ENCODE results near the gene PTPA.

PTPA gene

DNA sequence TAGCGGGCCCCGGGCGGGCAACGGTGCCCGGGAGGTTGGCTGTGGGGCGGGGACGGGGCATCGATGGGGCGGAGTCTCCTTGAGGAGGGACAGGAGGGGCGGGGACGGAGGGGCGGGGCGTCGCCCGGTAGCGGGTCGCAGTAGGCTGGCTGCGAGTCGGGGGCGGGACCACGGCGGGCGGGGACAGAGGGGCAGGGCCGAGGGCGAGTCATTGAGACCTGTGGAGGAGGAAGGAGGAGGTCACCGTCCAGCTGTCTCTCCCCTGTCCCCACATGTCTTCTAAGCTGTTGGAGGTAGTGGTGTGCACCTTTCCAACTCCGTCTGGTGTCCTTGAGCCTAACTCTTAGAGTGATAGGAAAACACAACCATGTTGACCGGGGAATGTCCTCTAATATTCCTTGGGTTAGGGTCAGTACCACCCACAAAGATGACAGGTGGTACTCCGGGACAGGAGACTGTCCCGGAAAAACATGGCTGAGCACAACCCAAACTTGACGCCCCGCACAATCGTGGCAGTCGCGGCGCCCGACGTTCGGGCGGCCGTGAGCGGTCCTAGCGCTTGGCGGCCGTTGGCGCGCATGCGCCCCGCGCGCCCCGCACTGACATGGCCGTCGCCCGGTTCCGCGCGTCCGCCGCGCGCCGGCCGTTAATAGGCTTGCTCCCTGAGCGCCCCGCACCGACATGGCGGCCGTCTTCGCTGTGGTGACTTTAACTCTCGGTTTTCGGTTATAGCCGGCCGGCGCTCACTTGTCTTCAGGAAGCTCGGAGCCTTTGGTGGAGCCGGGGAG is at the start of gene PTPA, which contains the start of gene CRAT:
PTPA (plus strand) TSS at position 676 of the 788 bp plus-strand sequence. CDS start 186 bp downstream, outside the sequence.
CRAT (minus strand) TSS at position 54 of the 788 bp plus-strand sequence. CDS start 284 bp downstream, outside the sequence.
- peak; percentile 91 for DNase-seq

DNA sequence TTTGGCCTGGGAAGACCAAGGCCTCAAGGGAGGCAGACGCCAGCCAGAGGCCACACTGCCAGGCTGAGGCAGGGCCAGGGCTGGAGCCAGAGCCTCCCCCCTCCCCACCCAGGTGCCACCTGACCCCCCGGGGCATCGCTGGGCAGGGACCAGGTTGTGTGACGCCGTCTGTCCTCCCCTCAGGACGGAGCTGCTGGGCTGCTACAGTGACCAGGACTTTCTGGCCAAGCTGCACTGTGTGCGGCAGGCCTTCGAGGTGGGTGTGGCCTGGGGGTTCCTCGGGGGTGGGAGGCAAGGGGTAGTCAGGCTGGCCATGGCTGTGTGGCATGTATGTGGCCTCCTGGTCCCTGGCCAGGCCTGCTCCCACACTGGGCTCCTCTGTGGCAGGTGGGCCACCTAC is 48.2 kb upstream of the PTPA start:
- no peak for DNase-seq

DNA sequence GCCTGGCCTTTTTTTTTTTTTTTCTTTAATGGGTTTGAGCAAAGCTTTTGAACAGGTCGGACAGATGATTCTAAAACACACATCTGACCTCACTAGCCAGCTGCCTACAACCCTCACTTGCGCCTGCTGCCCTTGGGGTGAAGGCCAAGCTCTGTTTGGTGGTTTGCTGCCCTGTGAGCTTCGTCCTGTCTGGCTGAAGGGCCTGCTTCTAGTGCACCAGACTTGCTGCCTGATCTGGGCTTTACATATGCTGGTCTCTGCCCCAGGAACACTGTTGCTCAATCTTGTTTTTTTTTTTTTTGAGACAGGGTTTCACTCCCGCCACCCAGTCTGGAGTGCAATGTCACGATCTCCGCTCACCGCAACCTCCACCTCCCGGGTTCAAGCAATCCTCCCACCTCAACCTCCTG is 46.7 kb upstream of the PTPA start:
- DNase-seq: no peak

DNA sequence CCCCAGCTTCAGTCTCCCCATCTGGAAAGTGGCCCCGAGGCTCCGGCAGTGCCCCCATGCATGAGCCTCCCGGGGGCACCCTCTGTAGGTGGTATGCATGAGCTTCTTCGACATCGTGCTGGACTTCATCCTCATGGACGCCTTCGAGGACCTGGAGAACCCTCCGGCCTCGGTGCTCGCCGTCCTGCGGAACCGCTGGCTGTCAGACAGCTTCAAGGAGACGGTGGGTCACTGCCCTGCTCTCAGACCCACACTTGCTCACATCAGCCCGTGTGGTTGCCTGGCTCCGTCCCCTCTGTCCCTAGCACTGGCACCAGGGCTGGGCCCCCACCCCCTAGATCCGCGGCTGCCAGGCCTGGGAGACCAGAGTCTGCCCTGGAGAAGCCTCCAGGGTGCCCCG is 43.1 kb upstream of the PTPA start:
- no peak for DNase-seq

DNA sequence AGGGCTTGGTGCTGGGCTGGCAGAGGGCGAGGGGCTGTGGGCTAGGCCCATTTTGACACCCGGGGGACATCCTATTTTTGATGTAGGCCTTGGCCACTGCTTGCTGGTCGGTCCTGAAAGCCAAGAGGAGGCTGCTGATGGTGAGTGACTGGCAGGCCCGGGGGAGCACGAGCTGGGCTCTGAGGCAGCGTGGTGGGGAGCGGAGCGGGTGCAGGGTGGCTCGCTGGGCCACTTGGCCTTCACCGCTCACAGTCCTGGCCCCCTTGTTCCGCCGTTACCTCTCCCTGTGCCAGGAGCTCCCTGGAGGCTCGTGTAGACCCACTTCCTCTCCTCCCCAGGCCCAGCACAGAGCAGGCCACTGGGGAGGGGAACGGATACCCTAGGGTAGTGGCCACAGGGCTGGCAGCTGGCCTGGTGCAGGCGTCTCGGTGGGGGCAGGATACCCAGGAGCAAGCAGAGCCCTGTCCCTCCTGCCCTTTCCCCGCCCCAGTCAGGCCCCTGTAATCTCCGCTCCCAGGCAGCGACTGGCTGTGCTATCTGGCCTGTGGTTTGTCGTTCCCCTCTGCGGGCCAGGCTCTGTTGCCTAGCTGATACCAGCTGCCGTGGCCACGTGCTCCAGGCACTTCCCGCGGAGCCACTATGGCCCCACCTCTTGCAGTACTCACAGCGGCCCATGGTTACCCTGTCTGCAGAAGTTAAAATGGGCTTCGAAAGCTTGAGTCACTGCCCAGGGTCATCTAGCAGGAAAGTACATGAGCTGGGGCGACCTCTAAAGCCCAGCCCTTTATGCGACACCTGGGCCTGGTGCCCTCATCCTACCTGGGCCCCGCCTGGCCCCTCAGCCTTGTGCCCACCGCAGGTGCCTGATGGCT is 42.0 kb upstream of the PTPA start:
- no peak for DNase-seq

DNA sequence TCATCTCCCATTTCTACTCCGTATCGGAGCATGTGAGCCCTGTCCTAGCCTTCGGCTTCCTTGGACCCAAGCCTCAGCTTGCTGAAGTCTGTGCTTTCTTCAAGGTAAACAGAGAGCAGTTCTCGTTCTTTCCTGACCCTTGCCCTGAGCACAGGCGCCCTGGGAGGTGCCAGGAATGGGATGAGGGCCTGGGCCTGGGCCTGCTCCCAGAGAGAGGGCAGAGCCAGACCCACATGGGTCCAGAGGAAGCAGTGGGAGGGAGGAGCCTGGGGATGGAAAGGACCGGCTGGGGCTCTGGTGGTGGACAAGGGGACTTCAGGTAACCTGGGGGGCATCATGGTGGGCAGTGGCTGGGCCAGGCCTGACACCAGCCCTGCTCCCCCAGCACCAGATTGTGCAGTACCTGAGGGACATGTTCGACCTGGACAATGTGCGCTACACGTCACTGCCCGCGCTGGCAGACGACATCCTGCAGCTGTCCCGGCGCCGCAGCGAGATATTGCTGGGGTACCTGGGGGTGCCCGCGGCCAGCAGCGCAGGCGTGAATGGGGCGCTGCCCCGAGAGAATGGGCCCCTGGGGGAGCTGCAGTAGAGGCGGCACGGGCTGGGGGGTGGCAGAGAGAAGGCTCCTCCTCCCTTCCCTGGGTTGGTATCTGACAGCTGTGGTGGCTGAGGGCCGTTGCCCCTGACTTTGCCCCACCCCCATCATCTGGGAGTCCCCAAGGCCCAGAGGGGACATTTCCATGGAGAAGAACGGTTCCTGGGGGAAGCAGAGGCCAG is 41.2 kb upstream of the PTPA start:
- DNase-seq: no peak

DNA sequence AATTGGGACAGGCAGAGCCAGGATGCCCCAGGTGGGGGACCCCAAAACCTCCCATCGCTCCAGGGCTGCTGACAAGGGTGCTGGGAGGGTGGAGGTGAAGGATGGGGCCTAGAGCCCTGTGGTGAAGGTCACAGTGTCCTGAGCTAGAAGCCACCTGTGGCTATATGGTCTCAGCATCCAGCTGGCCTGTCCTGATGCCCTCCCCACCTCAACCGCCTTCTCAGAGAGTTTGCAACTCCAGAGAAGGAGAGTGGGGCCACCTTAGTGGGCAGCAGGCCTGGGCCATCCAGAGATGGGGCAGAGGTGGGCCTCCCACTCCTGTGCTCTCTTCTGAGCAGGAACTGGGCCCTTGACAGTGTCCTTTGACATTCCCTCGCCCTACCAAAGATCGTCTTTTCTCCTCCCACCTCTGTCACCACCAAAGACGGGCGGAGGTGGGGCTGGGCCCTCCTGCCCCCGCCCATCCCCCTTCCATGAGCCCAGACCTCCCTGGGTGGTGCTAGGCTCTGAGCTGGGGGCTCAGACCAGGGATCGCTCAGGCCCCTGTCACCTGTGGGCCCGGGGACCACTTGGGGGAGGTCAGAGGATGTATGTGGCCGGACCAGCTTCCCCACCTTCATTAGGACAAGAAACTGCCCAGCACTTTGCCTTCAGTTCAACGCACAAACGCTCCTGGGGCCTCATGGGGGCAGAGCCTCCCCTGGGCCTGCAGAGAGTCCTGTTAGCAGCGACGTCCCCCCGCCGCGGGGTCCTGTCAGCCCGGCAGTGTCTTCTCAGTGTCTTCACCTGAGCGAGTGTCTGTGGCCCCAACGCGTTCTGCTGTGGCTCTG is 40.3 kb upstream of the PTPA start:
- DNase-seq: no peak

DNA sequence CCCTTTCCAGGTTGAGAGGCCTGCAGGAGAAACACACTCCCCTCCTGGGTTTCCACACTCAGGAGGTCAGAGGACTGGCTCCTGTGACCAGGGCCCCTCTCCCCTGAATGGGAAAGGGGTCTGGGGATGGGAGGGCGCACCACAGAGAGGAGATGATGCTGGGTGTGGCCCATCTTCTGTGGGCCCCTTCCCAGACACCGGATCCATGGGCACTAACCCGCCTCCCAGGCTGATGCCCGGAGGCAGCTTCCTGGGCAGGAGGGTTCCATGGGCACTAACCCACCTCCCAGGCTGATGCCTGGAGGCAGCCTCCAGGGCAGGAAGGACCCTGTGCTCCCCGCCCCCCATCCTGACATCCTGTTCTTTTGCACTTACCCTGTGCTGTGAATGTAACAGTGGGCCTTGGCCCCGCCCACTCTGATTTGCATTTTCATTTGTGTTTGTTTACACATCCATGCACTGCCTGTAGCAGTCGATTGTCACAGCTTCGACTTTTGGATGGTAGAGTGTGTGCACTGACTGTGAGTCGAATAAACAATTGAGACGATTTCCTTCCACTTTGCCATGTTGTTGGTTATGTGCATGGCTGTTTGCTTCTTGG is 39.6 kb upstream of the PTPA start:
- no peak for DNase-seq

DNA sequence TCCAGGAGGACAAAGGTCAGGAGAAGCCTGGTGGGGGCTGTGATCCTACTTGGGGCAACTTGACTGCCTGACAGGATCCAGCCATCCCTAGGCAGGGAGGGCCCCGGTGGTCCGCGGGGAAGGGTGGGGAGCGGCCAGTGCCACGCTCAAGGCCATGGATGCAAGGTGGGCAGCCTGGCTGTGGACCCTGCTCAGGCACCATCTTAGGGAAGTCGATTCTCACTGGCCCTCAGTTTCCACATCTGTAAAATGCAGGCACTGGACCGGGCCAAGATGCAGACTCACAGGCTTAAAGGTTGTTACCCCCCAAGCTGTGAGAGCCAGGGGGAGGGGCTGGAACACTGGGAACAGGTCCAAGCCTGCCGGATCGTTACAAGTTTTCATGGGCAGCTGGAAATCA is 39.0 kb upstream of the PTPA start:
- no peak for DNase-seq

DNA sequence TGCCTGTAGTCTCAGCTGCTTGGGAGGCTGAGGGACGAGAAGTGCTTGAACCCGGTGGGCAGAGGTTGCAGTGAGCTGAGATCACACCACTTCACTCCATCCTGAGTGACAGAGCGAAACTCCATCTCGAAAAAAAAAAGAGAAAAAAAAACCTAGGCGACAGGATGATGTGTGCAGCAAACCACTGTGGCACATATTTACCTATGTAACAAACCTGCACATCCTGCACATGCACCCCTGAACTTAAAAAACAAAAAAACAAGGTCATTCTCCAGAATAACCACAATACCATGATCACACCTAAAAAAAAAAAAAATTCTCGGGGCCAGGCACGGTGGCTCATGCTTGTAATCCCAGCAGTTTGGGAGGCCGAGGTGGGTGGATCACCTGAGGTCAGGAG is 37.8 kb upstream of the PTPA start:
- DNase-seq: no peak

DNA sequence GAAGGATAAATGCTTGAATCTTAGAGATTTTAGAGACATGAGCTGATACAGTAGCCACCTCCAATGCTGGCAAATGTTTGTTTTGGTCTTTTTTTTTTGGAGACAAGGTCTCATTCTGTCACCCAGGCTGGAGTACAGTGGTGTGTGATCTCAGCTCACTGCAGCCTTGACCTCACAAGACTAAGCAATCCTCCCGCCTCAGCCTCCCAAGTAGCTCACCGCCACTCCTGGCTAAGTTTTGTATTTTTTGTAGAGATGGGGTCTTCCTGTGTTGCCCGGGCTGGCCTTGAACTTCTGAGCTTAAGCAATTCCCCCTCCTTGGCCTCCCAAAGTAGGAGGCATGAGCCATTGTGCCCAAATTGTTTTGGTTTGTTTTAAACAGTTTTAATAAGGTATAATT is 37.1 kb upstream of the PTPA start:
- DNase-seq: no peak

DNA sequence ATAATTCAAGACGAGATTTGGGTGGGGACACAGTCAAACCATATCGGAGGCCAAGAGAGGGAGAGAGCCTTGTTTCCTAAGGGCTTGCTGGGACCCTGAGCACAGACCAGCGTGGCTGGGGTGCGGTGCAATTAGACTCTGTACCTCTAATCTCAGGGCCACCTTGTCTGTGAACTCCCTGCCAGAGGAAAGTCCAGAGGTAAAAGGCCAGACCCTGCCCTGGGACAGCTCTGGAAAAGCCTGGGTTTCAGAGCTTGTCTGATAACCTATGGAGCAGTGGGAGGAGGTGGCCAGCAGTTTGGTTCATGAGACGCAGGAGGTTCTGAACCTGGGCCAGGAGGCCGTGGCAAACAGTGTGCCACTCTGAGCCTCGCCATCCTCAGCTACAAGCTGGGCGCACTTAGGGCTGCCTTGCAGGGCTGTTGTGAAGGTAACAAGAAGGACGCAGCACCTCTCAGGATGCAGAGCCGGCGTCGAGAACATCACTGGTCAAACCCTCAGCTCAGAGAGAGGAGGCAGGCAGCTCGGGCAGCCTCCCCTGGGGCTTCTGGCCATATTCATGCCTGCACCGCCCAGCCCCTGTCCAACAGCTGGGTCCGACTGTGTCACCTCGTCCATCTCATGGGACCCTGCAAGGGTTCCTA is 35.1 kb upstream of the PTPA start:
- DNase-seq: no peak

DNA sequence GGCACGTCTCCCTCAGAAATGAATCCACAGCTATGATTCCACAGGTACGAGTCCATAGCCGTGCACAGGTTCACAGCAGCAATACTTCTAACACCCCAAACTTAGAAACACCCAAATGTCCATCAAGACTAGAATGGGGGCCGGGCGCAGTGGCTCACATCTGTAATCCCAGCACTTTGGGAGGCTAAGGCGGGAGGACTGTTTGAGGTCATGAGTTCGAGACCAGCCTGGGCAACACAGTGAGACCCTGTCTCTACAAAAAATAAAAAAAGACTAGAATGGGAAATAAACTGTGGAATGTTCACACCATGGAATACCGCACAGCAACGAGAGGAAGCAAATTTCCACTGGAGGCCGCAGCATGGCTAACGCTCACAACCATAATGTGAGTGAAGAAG is 34.6 kb upstream of the PTPA start:
- DNase-seq: no peak

DNA sequence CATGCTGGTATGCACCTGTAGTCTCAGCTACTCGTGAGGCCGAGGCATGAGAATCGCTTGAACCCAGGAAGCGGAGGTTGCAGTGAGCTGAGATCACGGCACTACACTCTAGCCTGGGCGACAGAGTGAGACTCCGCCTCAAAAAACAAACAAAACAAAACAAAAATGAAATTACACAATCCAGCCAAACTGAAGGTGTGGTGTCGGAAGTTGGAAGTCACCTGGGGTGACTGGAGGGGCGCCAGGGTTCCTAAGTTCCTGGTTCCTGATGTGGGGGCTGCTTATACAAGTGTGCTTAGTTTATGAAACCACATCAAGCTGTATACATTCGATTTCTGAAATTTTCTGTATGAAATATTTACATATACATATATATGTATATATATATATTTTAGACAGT is 34.0 kb upstream of the PTPA start:
- no peak for DNase-seq

DNA sequence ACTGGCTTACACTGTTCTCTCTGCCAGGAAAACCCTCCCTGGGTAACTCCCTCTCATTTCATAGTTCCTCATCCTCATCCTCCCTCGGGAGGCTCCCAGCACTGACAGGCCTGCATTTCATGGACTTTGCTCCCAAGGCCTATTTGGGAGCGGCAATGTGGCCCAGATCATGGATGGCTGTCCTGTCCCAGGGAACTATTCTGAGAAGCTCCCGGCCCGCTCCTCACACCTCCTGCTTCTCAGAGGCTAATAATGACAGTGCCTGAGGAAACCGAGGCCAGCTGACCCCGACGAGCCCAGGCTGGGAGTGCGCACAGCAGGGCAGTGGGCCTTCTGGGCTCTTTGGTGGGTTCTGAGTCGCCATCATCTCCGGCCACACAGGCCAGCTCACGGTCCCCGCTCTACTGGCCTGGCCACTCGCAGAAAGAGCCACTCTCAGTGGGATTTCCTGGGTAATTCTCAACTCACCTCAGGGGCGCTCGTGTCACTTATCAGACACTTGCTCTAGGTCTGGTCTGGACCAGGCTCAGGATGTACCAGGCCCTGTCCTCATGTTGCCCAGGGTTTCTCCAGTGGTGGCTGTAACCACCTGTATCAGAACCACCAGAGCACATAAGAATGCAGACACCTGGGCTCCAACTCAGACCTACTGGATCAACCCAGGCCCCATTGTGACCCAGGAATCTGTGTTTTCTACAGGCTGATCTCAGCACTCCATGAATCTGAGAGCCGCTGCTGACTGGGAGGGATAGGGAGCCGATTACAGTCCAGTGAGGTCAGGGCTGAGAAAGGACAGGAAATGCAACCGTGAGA is 32.3 kb upstream of the PTPA start:
- DNase-seq: no peak

DNA sequence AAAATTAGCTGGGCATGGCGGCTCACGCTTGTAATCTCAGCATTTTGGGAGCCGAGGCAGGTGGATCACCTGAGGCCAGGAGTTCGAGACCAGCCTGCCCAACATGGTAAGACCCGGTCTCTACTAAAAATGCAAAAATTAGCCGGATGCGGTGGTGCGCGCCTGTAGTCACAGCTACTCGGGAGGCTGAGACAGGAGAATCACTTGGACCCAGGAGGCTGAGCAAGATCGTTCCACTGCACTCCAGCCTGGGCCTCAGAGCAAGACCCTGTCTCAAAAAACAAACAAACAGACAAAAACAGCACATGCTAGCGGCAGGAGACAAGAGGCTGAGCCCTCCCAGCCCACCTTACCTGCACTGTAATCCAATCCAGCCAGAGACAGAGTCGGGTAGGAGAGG is 31.4 kb upstream of the PTPA start:
- DNase-seq: no peak

DNA sequence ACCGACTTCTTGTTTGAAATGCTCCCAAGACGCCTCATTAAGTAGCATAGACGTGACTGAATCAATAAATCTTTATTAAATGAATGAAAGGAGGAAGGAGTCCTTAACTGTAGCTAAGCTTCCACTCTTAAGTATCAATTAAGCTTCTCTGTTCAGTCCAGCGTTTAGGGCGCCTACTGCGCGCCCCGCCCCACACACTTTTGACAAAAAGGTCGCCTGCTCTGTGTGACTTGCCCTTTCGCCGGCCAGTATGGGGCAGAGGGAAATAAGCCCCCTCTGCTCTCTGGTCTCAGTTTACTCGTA is 31.0 kb upstream of the PTPA start:
- DNase-seq: no peak

DNA sequence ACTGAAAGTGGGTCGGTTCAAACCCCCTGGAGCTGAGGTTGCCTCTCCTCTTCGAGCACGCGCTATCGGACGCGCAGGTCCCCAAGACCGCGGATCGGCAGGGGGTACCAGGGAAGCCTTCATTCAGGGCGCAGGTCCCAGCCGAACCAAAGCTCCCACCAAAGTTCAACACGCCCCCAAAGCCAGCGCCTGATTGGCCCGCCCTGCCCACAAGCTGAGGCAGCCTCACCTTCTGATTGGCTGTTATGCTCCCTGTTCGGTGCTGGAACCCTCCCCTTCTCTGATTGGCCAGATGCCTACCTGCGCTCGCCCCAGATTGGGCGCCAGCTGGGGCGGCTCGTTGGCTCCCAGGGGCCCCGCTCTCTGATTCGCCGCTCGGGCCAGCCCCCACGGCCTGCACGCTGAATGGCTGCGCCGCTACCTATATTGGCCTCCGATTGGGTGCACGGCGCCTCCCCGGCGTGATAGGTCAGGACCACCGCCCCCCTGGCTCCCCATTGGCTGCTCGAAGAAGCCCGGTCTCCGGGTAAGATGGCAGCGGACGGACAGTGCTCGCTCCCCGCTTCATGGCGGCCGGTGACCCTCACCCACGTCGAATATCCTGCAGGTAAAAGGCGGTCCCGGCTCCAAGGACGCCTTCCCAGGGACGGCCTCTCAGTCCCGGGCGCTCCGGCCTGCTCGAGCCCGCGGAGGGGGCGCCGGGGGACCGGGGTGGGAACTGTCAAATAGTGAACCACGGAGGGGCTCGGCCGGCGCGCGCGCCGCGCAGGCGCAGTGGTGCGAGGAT is 30.4 kb upstream of the PTPA start, which contains the start of gene DOLPP1:
DOLPP1 (plus strand) TSS at position 511 of the 787 bp plus-strand sequence; CDS start at position 532, 21 bp downstream.
- peak; percentile 100 for DNase-seq

DNA sequence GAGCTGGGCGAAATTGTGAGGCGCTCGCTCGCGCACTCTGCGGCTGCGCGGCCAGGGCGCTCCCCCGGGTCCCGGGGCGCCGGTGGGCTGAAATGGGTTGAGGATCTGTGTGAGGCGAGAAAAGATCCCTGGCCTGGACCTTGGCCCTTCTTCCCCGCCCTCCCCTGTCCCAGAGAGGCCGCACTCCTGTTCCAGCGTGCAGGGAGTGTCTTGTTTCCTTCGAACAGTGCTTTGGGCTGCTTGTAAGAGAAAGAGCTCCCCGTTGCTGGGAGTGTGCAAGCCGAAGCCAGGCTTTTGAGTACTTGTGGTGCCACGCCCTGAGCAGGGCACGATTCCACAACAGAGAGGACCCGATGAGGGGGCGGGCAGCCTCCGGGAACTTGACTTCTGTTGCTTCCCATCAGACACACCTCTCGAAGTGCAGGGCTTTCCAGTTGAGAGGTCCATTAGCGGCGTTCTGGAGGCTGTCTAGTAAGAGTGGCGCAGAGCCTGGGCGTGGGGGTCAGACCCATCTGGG is 29.8 kb upstream of the PTPA start:
- no peak for DNase-seq

Data from NCI-H774 (cell line).